Erythroblast (primary cell): ENCODE measurements around the gene IMMP2L.

ENCODE experiments used
- GATA1 ChIP-seq: IDR thresholded peaks from 2 replicates; pipeline ENCODE4 v1.6.1; 2011; ENCODE audit warnings: low read depth, mild to moderate bottlenecking, control low read depth, low read length, moderate library complexity
- POLR2A ChIP-seq: IDR thresholded peaks from 2 replicates; pipeline ENCODE4 v1.6.1; 2011; ENCODE audit warnings: mild to moderate bottlenecking, low read length

GRCh38 chr7:111509288-111509687 lies 53.0 kb downstream of the IMMP2L start:
- TF ChIP-seq POLR2A = no peak
- no peak for TF ChIP-seq GATA1
